ENCODE data around the gene RSPRY1.

RSPRY1 gene

DNA sequence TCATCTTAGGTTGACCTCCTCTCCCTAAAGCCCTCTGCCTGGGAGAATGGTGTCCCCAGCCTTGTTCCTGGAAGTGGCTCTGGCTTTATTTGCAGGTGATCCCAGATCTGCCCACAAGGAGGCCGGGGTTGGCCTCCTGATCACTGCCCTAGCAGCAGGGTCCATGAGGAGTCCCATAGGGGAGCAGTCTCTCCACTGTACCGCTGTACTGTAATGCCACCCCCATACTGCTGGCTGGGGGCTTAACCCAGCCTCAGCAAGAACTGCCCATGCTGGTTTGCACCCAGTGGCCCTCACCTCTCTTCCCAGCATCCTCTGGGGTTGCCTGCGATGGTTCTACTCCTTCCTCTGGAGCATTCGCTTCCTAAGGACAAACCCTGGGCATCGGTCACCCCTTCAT is 39.4 kb upstream of the RSPRY1 start:
- DNase-seq (ENCODE audit: low read depth in 1 of 2, low spot score in 1 of 2): no peak
- peak overlapping the region; percentile 46 for H3K27ac ChIP-seq (replicated peaks)
- H3K4me3 ChIP-seq (replicated peaks; ENCODE audit: insufficient read depth, low read length): no peak overlapping the region
- H3K27me3 ChIP-seq (ENCODE audit: insufficient read depth, poor library complexity, severe bottlenecking): no peaks in the 10 kb centered on the region
- TF ChIP-seq GABPA (IDR thresholded peaks at IDR 0.05; ENCODE audit: low read depth) (no peak), SPI1 (IDR thresholded peaks at IDR 0.05; ENCODE audit: borderline replicate concordance, low read depth) (no peak), POLR2AphosphoS5 (IDR thresholded peaks at IDR 0.05; ENCODE audit: low read depth) (no peak)
- TF ChIP-seq, protein P1, sequence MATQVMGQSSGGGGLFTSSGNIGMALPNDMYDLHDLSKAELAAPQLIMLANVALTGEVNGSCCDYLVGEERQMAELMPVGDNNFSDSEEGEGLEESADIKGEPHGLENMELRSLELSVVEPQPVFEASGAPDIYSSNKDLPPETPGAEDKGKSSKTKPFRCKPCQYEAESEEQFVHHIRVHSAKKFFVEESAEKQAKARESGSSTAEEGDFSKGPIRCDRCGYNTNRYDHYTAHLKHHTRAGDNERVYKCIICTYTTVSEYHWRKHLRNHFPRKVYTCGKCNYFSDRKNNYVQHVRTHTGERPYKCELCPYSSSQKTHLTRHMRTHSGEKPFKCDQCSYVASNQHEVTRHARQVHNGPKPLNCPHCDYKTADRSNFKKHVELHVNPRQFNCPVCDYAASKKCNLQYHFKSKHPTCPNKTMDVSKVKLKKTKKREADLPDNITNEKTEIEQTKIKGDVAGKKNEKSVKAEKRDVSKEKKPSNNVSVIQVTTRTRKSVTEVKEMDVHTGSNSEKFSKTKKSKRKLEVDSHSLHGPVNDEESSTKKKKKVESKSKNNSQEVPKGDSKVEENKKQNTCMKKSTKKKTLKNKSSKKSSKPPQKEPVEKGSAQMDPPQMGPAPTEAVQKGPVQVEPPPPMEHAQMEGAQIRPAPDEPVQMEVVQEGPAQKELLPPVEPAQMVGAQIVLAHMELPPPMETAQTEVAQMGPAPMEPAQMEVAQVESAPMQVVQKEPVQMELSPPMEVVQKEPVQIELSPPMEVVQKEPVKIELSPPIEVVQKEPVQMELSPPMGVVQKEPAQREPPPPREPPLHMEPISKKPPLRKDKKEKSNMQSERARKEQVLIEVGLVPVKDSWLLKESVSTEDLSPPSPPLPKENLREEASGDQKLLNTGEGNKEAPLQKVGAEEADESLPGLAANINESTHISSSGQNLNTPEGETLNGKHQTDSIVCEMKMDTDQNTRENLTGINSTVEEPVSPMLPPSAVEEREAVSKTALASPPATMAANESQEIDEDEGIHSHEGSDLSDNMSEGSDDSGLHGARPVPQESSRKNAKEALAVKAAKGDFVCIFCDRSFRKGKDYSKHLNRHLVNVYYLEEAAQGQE (IDR thresholded peaks at IDR 0.05; ENCODE audit: insufficient replicate concordance, low read depth): no peak
- TF ChIP-seq, protein P2, sequence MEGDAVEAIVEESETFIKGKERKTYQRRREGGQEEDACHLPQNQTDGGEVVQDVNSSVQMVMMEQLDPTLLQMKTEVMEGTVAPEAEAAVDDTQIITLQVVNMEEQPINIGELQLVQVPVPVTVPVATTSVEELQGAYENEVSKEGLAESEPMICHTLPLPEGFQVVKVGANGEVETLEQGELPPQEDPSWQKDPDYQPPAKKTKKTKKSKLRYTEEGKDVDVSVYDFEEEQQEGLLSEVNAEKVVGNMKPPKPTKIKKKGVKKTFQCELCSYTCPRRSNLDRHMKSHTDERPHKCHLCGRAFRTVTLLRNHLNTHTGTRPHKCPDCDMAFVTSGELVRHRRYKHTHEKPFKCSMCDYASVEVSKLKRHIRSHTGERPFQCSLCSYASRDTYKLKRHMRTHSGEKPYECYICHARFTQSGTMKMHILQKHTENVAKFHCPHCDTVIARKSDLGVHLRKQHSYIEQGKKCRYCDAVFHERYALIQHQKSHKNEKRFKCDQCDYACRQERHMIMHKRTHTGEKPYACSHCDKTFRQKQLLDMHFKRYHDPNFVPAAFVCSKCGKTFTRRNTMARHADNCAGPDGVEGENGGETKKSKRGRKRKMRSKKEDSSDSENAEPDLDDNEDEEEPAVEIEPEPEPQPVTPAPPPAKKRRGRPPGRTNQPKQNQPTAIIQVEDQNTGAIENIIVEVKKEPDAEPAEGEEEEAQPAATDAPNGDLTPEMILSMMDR (IDR thresholded peaks at IDR 0.05; ENCODE audit: insufficient read depth, low read length): no peak

DNA sequence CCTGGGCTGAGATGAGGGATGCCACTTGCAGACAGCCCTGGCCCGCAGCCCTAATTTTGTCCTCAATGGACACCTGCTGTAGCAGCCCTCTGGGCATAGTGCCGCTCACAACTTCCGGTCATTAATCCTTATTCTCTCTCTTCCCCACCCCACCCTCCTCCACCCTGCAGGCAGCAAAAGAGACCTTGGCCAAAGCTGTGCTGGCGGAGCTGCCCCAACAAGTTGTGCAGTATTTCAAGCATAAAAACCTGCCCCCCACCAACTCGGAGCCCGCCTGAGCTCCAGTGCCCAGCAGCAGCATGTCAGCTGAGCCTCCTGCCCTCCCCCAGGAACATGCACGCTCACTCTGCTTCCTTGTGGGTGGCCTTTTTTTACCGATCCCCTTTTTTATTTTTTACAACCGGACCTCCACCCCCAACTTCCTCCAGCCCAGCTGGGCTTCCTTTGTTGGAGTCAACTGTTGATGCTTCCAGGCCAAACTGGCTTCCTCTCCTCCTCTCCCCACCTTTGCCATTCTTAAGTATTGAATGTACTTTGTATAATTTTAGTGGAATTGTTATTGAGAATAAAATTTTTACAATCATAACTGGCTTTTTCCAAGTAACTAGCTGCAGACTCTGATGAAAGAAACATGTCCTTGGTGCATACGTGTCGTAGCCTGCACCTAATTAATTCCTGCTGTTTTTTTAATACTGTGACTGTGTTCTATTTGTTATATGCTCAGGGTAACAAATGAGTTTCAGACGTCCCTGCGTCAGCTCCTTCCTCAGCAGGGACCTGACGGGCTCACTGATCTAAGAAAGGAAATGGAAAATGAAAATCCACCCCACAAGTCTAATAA is 38.5 kb upstream of the RSPRY1 start:
- no peak overlapping the region for H3K4me3 ChIP-seq (replicated peaks; ENCODE audit: insufficient read depth, low read length)
- DNase-seq (ENCODE audit: low read depth in 1 of 2, low spot score in 1 of 2): peak in 1 of 2 experiments; percentile 58
- TF ChIP-seq, protein P1 (IDR thresholded peaks at IDR 0.05; ENCODE audit: insufficient replicate concordance, low read depth): no peak
- TF ChIP-seq SPI1 (IDR thresholded peaks at IDR 0.05; ENCODE audit: borderline replicate concordance, low read depth): no peak
- TF ChIP-seq GABPA (IDR thresholded peaks at IDR 0.05; ENCODE audit: low read depth): no peak
- no peak; the same call in 1 of the 2 replicates for TF ChIP-seq POLR2AphosphoS5 (IDR thresholded peaks at IDR 0.05; ENCODE audit: low read depth)
- TF ChIP-seq, protein P2 (IDR thresholded peaks at IDR 0.05; ENCODE audit: insufficient read depth, low read length): no peak
- no peaks in the 10 kb centered on the region for H3K27me3 ChIP-seq (ENCODE audit: insufficient read depth, poor library complexity, severe bottlenecking)
- peak overlapping the region; percentile 36 for H3K27ac ChIP-seq (replicated peaks)

DNA sequence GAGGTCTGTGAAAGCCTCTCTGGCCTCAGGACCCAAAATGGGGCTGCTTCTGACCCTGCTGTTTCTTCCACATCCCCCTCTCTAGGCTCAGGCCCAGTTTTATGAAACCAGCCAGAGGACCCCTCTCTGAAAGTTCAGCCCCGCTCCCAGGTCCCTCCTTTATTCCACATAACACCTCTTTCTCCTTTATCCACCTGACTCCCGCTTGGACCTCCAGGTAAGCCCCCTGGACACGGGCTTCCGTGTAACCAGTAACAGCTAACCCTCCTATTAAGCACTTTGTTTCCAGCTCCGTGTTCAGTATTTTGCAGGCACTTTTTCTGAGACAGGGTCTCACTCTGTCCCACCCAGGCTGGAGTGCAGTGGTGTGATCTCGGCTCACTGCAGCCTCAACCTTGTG is 37.6 kb upstream of the RSPRY1 start:
- no peak overlapping the region for H3K27ac ChIP-seq (replicated peaks)
- H3K4me3 ChIP-seq (replicated peaks; ENCODE audit: insufficient read depth, low read length): no peak overlapping the region
- TF ChIP-seq GABPA (IDR thresholded peaks at IDR 0.05; ENCODE audit: low read depth) (no peak), POLR2AphosphoS5 (IDR thresholded peaks at IDR 0.05; ENCODE audit: low read depth) (no peak), SPI1 (IDR thresholded peaks at IDR 0.05; ENCODE audit: borderline replicate concordance, low read depth) (no peak)
- TF ChIP-seq, protein P2 (IDR thresholded peaks at IDR 0.05; ENCODE audit: insufficient read depth, low read length): no peak
- TF ChIP-seq, protein P1 (IDR thresholded peaks at IDR 0.05; ENCODE audit: insufficient replicate concordance, low read depth): no peak
- no peak for DNase-seq (ENCODE audit: low read depth in 1 of 2, low spot score in 1 of 2)
- no peaks in the 10 kb centered on the region for H3K27me3 ChIP-seq (ENCODE audit: insufficient read depth, poor library complexity, severe bottlenecking)

Measured in HL-60 (cell line).